Sigmoid colon (tissue), 4 donors: Measurements from ENCODE around the gene HRH4.

Experiments used
- EP300 ChIP-seq, 4 donors: sonication (generic); formaldehyde crosslinking; IDR thresholded peaks; one replicate each; pipeline ENCODE4 v1.6.1; 2017; ENCODE audit warnings: antibody characterized with exemption in 4 of 4
- POLR2A ChIP-seq, 2 donors: fragments of 450-650 bp; IDR thresholded peaks; one replicate each; pipeline ENCODE4 v1.6.1; 2016; ENCODE audit warnings: antibody characterized with exemption in 2 of 2, mild to moderate bottlenecking in 2 of 2, moderate library complexity in 2 of 2
- POLR2AphosphoS5 ChIP-seq, 4 donors: sonication (generic); formaldehyde crosslinking; IDR thresholded peaks; one replicate each; pipeline ENCODE4 v1.6.1; 2017; ENCODE audit warnings: antibody characterized with exemption in 4 of 4

- TF ChIP-seq POLR2A (IDR thresholded peaks at IDR 0.05) (no peak), EP300 (IDR thresholded peaks at IDR 0.05) (no peak), POLR2AphosphoS5 (IDR thresholded peaks at IDR 0.05) (no peak)
These were observed 58.2 kb downstream of the HRH4 start for GRCh38 chr18:24518596-24518995.
